Activated naive CD8-positive, alpha-beta T cell (primary cell): ENCODE results near the gene HCRTR2.
"Not testable (repeated sequence)": the region's sequence is repeated elsewhere in the genome, so short reads cannot be mapped to it uniquely, and the experiment has no call there.

Experiments
- H3K27ac Mint-ChIP-seq: one replicate; pipeline ENCODE4 v1.8.0; 2021; ENCODE audit warnings: mixed read lengths
- H3K27me3 Mint-ChIP-seq: one replicate; pipeline ENCODE4 v1.8.0; 2021; ENCODE audit warnings: mixed read lengths
- H3K36me3 Mint-ChIP-seq: one replicate; pipeline ENCODE4 v1.8.0; 2021; ENCODE audit warnings: mixed read lengths
- H3K4me1 Mint-ChIP-seq: one replicate; pipeline ENCODE4 v1.8.0; 2021; ENCODE audit warnings: low read depth, mixed read lengths
- H3K4me3 Mint-ChIP-seq: one replicate; pipeline ENCODE4 v1.8.0; 2021; ENCODE audit warnings: mild to moderate bottlenecking, mixed read lengths
- H3K9me3 Mint-ChIP-seq: one replicate; pipeline ENCODE4 v1.8.0; 2021; ENCODE audit warnings: low read depth, mixed read lengths

The HCRTR2 gene

GRCh38 chr6:55174211-55175026, at the start of gene HCRTR2:
TSS of gene HCRTR2 (plus strand) at chr6:55174515. CDS start at chr6:55174588, 73 bp downstream.
- peaks cover 13% of the 10 kb centered on the region for H3K9me3 Mint-ChIP-seq
- no peak within 1 kb of the TSS for H3K4me3 Mint-ChIP-seq
- no peaks in the 10 kb centered on the region for H3K4me1 Mint-ChIP-seq
- H3K27me3 Mint-ChIP-seq, result peaks cover 6% of the 10 kb centered on the region
- H3K36me3 Mint-ChIP-seq, result no peaks in the 10 kb centered on the region
- no peak within 1 kb of the TSS for H3K27ac Mint-ChIP-seq

GRCh38 chr6:55130806-55131324, 43.5 kb upstream of the HCRTR2 start:
- H3K27me3 Mint-ChIP-seq, result no peaks in the 10 kb centered on the region
- no peak overlapping the region for H3K4me3 Mint-ChIP-seq
- H3K9me3 Mint-ChIP-seq, result peaks cover 16% of the 10 kb centered on the region
- no peaks in the 10 kb centered on the region for H3K36me3 Mint-ChIP-seq
- H3K4me1 Mint-ChIP-seq, result no peaks in the 10 kb centered on the region
- no peak overlapping the region for H3K27ac Mint-ChIP-seq

- peaks cover 16% of the 10 kb centered on the region for H3K9me3 Mint-ChIP-seq
- no peak overlapping the region for H3K4me3 Mint-ChIP-seq
- no peaks in the 10 kb centered on the region for H3K27me3 Mint-ChIP-seq
- H3K36me3 Mint-ChIP-seq, result no peaks in the 10 kb centered on the region
- no peak overlapping the region for H3K27ac Mint-ChIP-seq
- H3K4me1 Mint-ChIP-seq, result no peaks in the 10 kb centered on the region
Measured at GRCh38 chr6:55131616-55132015, 42.7 kb upstream of the HCRTR2 start.

- no peaks in the 10 kb centered on the region for H3K4me1 Mint-ChIP-seq
- no peak overlapping the region for H3K27ac Mint-ChIP-seq
- peaks cover 10% of the 10 kb centered on the region for H3K9me3 Mint-ChIP-seq
- H3K27me3 Mint-ChIP-seq, result no peaks in the 10 kb centered on the region
- no peak overlapping the region for H3K4me3 Mint-ChIP-seq
- H3K36me3 Mint-ChIP-seq, result no peaks in the 10 kb centered on the region
Measured at GRCh38 chr6:55136916-55137315, 37.4 kb upstream of the HCRTR2 start.

- H3K9me3 Mint-ChIP-seq, result peaks cover 10% of the 10 kb centered on the region
- H3K27me3 Mint-ChIP-seq, result no peaks in the 10 kb centered on the region
- H3K36me3 Mint-ChIP-seq, result no peaks in the 10 kb centered on the region
- H3K4me3 Mint-ChIP-seq, result no peak overlapping the region
- H3K4me1 Mint-ChIP-seq, result no peaks in the 10 kb centered on the region
- H3K27ac Mint-ChIP-seq, result no peak overlapping the region
Measured at GRCh38 chr6:55137929-55138693, 36.2 kb upstream of the HCRTR2 start.

- no peak overlapping the region for H3K27ac Mint-ChIP-seq
- H3K4me3 Mint-ChIP-seq, result no peak overlapping the region
Measured at GRCh38 chr6:55141611-55142010, 32.7 kb upstream of the HCRTR2 start.

GRCh38 chr6:55142610-55143009, 31.7 kb upstream of the HCRTR2 start:
- Mint-ChIP-seq H3K4me1 (no peaks in the 10 kb centered on the region), H3K36me3 (no peaks in the 10 kb centered on the region), H3K9me3 (peaks cover 14% of the 10 kb centered on the region), H3K27me3 (no peaks in the 10 kb centered on the region), H3K27ac (no peak overlapping the region), H3K4me3 (no peak overlapping the region)

More at GRCh38 chr6:55141611-55142010, 32.7 kb upstream of the HCRTR2 start:
- no peaks in the 10 kb centered on the region for H3K36me3 Mint-ChIP-seq
- H3K4me1 Mint-ChIP-seq, result no peaks in the 10 kb centered on the region
- peaks cover 12% of the 10 kb centered on the region for H3K9me3 Mint-ChIP-seq
- no peaks in the 10 kb centered on the region for H3K27me3 Mint-ChIP-seq

GRCh38 chr6:55153284-55153683, 21.0 kb upstream of the HCRTR2 start:
- Mint-ChIP-seq H3K4me3 (no peak overlapping the region), H3K27me3 (no peaks in the 10 kb centered on the region), H3K9me3 (peaks cover 14% of the 10 kb centered on the region), H3K27ac (no peak overlapping the region), H3K4me1 (no peaks in the 10 kb centered on the region), H3K36me3 (no peaks in the 10 kb centered on the region)

GRCh38 chr6:55158784-55159183, 15.5 kb upstream of the HCRTR2 start:
- not testable (repeated sequence) for H3K9me3 Mint-ChIP-seq, H3K27ac Mint-ChIP-seq, H3K27me3 Mint-ChIP-seq, H3K4me3 Mint-ChIP-seq, H3K36me3 Mint-ChIP-seq, H3K4me1 Mint-ChIP-seq

- Mint-ChIP-seq H3K4me3 (no peak overlapping the region), H3K27ac (no peak overlapping the region), H3K36me3 (no peaks in the 10 kb centered on the region), H3K9me3 (peaks cover 14% of the 10 kb centered on the region), H3K27me3 (peaks cover 1% of the 10 kb centered on the region), H3K4me1 (no peaks in the 10 kb centered on the region)
Measured at GRCh38 chr6:55167860-55168259, 6.5 kb upstream of the HCRTR2 start.

GRCh38 chr6:55175078-55176049, 1.0 kb downstream of the HCRTR2 start:
- peaks cover 6% of the 10 kb centered on the region for H3K27me3 Mint-ChIP-seq
- peaks cover 13% of the 10 kb centered on the region for H3K9me3 Mint-ChIP-seq
- no peaks in the 10 kb centered on the region for H3K4me1 Mint-ChIP-seq
- no peak overlapping the region for H3K4me3 Mint-ChIP-seq
- H3K36me3 Mint-ChIP-seq, result no peaks in the 10 kb centered on the region
- no peak overlapping the region for H3K27ac Mint-ChIP-seq

GRCh38 chr6:55176958-55177357, 2.6 kb downstream of the HCRTR2 start:
- peaks cover 8% of the 10 kb centered on the region for H3K9me3 Mint-ChIP-seq
- H3K27ac Mint-ChIP-seq, result no peak overlapping the region
- H3K4me3 Mint-ChIP-seq, result no peak overlapping the region
- peaks cover 5% of the 10 kb centered on the region for H3K27me3 Mint-ChIP-seq
- H3K4me1 Mint-ChIP-seq, result no peaks in the 10 kb centered on the region
- H3K36me3 Mint-ChIP-seq, result no peaks in the 10 kb centered on the region

GRCh38 chr6:55180258-55180657, 5.9 kb downstream of the HCRTR2 start:
- no peaks in the 10 kb centered on the region for H3K4me1 Mint-ChIP-seq
- H3K36me3 Mint-ChIP-seq, result no peaks in the 10 kb centered on the region
- no peaks in the 10 kb centered on the region for H3K27me3 Mint-ChIP-seq
- peaks cover 13% of the 10 kb centered on the region for H3K9me3 Mint-ChIP-seq
- no peak overlapping the region for H3K4me3 Mint-ChIP-seq
- no peak overlapping the region for H3K27ac Mint-ChIP-seq

GRCh38 chr6:55182016-55182650, 7.8 kb downstream of the HCRTR2 start:
- Mint-ChIP-seq H3K27ac (no peak overlapping the region), H3K27me3 (no peaks in the 10 kb centered on the region), H3K4me1 (no peaks in the 10 kb centered on the region), H3K9me3 (peaks cover 13% of the 10 kb centered on the region), H3K4me3 (no peak overlapping the region), H3K36me3 (no peaks in the 10 kb centered on the region)
